Activated CD8-positive, alpha-beta memory T cell treated with anti-CD3 and anti-CD28 coated beads for 1 hour (primary cell): ENCODE results near the gene POLD3.

Experiments used
- DNase-seq, 2 donors: peaks; one replicate each; pipeline ENCODE4 v3.0.0-alpha.2; 2020; ENCODE audit warnings: low read depth in 1 of 2; ENCODE audit errors: extremely low read depth in 1 of 2

Gene POLD3

GRCh38 chr11:74670171-74670570 lies 77.8 kb downstream of the POLD3 start:
- DNase-seq: no peak

GRCh38 chr11:74671520-74672196 lies 79.3 kb downstream of the POLD3 start:
- no peak for DNase-seq

GRCh38 chr11:74672332-74672955 lies 80.1 kb downstream of the POLD3 start:
- DNase-seq: no peak

- DNase-seq: no peak
Observed at GRCh38 chr11:74672956-74673692, 80.7 kb downstream of the POLD3 start.

- no peak for DNase-seq
Observed at GRCh38 chr11:74673693-74674360, 81.4 kb downstream of the POLD3 start.

GRCh38 chr11:74675761-74676160 lies 83.4 kb downstream of the POLD3 start:
- DNase-seq: no peak

GRCh38 chr11:74676596-74676995 lies 84.2 kb downstream of the POLD3 start:
- DNase-seq: no peak

GRCh38 chr11:74677131-74677530 lies 84.7 kb downstream of the POLD3 start:
- no peak for DNase-seq

- DNase-seq: no peak
Observed at GRCh38 chr11:74678041-74678440, 85.7 kb downstream of the POLD3 start.

GRCh38 chr11:74678591-74679512 lies 86.5 kb downstream of the POLD3 start:
- no peak for DNase-seq

- no peak for DNase-seq
Observed at GRCh38 chr11:74679513-74679865, 87.1 kb downstream of the POLD3 start.

- DNase-seq: no peak
Observed at GRCh38 chr11:74680035-74680671, 87.8 kb downstream of the POLD3 start.

GRCh38 chr11:74680703-74681531 lies 88.5 kb downstream of the POLD3 start:
- DNase-seq: no peak

GRCh38 chr11:74681686-74682651 lies 89.6 kb downstream of the POLD3 start:
- DNase-seq: no peak

- no peak for DNase-seq
Observed at GRCh38 chr11:74682731-74683278, 90.4 kb downstream of the POLD3 start.

- no peak for DNase-seq
Observed at GRCh38 chr11:74683279-74683871, 91.0 kb downstream of the POLD3 start.

GRCh38 chr11:74683941-74684481 lies 91.6 kb downstream of the POLD3 start:
- no peak for DNase-seq
